ENCODE results near the gene MED9. TPM values are rescaled to one million over a fixed set of nuclear protein-coding genes. Genes with fewer than 3 reads are reported as not detected.

The MED9 gene
- total RNA-seq, 1 experiment from 2014 or later, result 10.5 TPM

DNA sequence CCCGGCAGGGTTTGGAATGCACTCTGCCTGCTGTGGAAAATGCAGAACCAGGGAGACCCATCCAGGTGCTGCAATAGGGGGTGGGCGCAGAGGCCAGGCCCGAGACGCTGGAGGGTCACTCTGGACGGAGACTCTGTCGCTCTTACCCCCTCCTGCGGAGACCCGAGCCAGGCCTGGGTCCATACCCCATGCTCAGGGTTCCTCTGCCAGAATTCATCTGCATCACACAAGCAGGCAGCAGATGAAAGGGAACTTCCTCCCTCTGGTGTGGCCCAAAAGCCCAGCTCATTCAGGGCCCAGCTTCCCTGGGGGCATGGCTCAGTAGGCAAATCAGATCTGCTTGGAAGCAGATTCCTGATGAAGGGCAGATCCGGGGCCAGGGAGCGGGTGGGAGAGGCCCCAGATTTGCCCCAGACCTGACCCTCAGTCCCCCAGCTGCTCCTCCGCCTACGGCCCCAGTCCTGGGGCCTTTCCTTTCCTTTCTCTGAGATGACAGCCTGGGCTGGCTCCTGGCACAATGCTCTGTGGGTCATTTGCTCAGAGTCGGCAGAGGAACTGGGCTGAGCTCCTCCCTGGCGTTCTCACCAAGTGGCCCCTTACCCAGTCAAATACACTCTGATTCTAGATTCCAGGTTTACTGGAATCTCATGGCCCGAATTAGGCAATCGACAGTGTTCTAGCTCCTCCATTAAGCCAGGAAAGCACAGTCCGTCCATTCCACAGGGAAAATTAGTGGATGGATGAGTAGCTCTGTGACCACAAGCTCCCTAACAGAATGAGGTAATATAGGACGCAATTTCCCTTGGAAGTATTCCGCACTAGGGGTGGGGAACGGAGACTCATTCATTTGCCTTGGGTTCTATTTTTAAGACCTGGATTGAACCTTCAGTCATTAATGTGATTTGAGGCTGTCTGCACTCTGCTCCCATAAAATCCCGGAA lies 38.5 kb downstream of the MED9 start:
- DNase-seq (ENCODE audit: low spot score), result no peak

DNA sequence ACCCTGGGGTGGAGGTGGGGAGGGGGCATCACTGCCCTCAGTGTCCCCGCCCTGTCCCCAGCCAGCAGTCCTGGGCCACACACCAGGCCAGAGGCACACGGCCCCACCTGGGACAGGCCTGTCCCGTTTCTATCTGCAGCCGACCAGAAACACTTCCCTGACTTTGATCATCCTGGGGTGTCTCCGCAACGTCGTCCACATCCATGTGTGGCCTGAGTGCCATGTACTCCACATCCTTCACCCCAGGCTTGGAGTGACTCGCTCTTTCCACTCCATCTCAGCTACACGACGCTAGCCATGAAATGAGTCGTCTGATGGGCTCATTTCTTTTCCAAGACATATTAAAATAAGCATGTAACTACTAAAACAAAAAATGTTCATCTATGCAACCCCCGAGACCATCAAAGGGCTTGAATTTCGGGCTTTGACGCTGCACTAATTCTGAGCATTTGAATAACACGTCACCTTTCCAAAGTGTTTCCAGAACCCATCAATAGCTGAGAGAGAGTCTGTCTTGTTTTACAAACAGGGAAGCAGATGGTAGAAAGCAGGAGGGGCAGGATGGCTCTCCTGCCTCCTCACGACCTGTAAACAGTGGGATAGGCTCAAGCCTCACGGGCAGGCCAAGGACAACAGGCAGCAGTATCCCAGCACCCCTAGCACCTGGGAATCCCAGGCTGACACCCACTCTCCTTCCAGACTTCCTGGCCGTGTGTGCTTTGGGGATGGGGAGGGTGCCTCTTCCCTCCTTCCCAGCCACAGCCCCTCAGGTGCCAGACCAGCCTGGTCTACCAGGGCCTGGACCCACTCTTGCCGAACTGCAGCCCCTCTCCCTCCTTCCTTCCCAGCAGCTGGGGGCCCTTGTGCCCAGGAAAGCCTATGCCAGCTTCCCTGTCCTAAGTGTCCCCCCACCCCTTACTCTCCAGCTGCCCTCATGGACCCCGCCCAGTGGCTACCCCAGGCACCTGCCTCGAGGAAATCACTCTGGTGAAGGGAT lies 39.4 kb downstream of the MED9 start:
- no peak for DNase-seq (ENCODE audit: low spot score)

DNA sequence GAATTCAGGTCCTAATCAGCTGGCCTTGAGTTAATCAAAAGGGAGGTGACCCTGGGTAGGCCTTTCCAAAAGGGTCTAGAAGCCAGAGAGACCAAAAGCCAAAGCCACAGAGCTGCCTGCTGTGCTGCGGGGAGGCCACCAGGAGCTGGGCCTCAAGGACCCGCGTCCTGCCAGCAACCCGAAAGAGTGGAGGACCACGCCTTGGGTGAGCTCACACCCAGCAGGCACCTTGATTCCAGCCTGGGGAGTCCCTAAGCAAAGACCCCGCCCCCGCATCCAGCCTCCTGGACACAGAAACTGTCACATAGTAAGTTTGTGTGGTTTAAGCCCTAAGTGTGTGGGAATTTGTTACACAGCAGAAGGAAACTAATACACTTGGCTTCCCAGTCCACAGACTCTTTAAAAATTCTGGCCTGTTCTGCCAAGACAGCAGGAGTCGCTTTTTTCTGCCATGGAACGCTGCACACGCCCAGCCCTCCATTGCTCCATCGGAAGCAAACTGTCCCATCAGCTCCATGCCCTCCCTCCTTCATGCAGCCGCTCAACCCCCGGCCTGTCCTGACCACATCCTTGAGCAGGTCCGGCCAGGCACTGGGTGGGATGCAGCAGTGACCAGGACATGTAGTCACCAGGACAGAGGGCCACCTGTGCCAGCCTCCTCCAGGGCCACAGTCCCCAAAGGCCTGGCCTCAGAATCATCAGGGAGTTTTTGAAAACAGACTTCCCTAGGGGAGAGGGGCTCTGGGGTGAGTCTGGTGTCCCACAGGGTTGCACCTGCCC lies 40.3 kb downstream of the MED9 start:
- DNase-seq (ENCODE audit: low spot score), result no peak

DNA sequence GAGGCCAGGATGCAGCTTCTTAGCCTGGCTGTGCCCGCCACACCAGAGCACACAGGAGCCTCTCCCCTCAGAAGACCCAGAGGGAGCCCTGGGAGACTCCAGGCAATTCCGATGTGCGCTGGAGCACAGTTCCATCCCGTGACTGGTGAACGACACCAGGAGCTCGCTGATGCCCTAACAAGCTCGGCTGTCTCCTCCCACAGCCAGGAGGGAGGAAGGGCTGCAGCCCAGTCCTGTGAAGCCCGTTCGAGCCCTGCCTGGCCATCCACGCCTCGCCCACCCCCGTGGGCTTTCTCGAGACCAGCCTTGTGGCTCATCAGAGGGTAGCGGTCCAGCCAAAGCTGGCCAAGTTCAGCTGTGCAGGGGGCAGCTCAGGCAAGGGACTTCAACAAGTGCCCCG lies 41.2 kb downstream of the MED9 start:
- DNase-seq (ENCODE audit: low spot score), result no peak

DNA sequence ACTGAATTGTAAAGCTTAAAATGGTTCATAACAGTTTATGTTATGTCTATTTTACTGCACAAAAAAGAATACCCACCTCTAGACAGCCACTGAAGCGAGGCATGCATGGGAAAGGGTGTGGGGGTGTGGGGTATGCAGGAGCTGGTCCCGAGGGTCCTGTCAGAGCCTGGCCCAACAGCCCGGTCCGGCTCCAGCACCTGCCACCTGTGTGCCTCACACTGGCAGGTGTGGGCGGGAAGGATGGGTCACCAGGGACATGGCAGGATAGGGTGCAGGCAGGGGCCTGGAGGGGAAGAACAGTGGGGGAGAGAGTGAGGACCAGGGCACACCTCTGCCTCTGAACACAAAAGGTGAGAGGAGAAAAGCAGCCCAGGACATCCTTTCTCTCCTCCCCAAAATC lies 42.2 kb downstream of the MED9 start:
- no peak for DNase-seq (ENCODE audit: low spot score)

DNA sequence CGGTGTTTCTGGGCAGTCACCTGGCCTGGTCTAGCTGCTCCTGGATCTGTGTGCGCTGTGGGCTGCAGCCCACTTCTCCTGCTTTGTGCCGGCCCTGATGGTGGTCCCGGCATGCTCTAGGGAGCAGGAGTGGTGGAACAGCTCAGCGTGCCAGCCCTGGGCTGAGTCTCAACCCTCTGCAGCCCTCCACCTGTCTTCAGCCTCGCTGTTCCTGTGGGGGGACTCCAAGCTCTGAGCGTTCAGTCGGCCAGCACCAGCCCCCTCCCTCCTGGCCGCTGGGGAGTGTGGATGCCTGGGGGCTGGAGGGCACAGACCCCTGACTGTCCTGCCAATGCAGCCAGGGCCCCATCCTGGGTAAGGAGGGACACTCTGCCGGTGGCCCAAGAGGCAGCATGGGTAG lies 43.1 kb downstream of the MED9 start:
- DNase-seq (ENCODE audit: low spot score), result no peak

DNA sequence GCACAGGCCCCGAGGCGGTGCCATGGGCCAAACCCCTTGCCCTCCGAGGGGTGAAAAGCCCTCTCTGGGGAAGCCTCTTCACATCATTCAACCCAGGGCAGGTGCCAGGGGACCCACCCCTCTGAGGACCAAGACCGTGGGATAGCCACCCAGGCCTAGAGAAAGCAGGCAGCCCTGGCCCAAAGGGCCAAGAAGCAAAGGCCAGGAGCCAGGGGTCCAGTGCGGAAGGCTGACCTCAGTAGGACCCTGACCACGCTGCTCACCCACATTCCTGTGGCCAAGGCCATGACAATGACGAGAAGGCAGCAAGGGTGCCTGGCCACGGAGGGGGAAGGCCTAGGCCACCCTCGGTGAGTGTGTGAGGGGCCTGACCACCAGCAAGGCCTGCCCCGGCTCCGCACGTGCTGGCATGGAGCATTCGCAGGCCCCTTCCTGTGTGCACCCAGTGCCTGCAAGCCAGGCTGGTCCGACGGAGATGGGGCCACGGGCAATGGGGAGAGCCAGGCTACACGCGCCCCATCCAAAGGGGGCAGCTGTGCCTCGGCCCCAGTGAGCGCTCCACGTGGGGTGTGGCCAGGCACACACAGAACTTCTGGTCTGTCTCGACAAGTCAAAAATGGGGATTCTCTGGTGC lies 43.9 kb downstream of the MED9 start:
- DNase-seq (ENCODE audit: low spot score), result no peak

DNA sequence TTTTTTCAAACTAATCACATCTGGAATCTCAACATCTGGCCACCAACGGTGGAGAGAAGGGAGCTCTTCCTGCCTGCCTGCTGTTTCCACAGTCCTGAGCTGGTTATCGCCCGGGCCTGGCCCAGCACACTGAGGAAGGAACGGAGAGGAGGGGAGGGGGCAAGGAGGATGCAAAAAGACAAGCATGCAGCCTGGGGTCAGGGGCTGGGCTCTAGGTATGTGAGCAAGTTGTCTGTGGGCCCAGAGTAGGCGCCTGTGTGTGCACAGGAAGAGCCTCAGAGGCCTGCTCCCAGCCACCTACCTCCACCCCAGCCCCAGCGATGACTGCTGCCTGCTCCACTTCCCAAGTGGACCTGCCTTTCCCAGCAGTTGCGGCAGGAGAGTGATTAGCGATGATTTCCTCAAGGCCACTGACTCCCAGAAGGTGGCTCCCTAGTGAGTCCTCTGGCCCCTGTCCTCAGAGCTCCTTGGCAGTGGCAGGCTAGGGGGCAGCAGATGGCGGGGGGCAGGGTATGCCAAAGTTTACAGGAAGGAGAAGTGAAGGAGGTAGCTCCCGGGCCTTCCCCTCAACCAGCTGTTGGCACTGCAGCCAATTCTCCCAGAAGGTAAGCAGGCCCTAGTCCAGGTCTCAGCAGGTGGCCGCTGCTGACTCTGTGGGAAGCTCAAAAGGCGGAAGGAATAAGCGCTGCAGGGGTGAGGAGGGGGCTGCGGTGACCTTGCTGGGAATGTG lies 46.4 kb downstream of the MED9 start:
- no peak for DNase-seq (ENCODE audit: low spot score)

DNA sequence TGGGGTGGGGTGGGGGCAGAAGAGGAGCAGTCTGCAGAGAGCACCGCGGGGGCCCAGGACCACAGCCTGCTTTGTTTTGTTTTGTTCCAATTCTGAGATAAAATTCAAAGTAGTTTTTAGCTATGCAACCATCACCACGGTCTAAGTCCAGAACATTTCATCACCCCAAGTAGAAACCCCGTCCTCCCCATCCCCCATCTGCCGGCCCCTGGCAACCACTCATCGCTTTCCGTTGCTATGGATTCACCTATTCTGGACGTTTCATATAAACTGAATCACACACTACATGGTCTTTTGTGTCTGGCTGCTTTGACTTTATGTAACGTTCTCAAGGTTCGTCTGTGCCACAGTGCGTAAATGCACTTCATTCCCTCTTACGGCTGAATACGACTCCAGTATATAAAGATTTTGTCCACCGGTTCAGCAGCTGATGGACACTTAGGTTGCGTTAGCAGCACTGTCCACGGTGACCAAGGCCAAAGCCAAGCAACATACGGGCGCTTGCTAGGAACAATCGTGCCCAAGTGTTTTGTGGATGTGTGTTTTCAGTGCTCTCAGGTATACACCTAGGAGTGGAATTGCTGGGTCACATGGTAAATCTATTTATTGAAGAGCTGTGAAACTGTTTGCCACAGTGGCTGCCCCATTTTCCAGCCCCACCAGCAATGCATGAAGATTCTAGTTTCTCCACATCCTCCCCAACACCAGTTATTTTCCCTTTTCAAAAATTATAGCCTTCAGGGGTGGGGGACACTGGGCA lies 47.1 kb downstream of the MED9 start:
- DNase-seq (ENCODE audit: low spot score), result no peak

DNA sequence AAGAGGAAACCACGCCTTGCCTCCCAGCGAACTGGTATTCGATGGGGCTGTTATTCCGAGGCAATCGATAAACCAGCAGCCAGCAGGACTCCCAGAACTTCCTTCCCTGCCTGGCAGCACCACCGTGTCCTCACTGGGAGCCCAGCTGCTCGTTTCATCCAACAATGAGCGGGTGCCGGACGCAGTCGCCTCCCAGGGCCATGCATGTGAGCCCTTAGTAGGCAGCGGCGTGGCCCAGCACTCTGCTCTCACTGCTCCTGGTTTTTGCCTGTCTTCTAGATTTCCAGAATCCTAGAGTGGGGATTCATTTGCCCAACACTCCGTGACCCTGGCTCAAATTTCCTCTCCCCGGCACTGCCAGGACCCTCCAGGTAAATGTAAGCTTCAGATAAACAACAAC lies 48.5 kb downstream of the MED9 start:
- no peak for DNase-seq (ENCODE audit: low spot score)

DNA sequence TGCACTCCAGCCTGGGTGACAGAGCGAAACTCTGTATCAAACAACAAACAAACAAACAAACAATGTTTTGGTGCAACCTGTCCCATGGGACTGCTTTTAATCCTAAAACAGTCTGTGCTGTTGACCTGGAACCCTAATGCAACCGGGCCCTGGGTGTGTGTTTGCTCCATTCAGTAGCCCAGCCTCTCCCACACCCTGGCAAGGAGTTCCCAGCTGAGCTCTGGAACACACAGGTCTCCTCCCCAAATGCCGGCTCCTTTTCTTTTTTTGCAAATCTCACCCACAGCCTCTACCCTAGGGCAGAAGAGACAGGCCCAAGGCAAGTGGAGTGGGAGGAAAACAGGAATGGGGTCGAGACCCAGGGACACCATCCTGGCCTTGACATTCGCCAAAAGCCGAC lies 49.2 kb downstream of the MED9 start:
- no peak for DNase-seq (ENCODE audit: low spot score)

DNA sequence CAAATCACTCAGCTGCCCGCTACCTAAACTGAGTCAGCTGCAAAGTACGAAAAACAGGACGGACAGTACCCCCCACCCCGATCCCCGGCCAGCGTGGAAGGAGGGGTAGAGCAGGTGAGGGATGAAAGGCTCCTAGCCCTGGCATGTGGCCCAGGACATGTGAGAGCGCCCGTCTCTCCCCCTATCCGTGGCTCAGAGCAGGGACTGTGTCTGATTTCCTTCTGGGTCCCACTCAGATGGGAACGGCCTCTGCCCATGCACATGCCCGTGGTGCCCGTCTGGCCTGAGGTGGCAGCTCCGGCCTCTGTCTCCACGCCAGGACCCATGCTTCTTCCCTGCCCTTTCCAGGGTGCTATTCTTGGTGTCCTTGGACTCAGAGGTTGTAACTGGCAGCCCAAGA lies 49.6 kb downstream of the MED9 start:
- DNase-seq (ENCODE audit: low spot score), result no peak

DNA sequence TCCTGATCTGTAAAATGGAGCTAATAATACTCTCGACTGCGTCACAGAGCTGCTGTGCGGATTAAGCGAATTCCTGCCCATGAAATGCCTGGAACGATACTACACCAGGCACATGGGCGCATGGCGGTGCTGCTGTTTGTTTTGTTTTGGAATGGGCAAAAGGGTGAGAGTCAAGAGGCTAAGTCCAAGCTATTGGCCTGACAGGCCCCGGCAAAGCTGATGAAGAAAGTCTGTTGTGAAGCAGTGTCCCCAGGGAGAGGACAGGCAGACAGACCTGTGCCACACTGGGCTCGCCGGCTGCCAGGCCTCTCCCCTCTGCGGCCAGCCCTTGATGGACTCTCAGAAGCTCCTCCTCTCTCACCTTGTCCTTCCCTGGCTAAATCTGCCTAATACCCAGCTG lies 50.7 kb downstream of the MED9 start:
- DNase-seq (ENCODE audit: low spot score), result no peak

DNA sequence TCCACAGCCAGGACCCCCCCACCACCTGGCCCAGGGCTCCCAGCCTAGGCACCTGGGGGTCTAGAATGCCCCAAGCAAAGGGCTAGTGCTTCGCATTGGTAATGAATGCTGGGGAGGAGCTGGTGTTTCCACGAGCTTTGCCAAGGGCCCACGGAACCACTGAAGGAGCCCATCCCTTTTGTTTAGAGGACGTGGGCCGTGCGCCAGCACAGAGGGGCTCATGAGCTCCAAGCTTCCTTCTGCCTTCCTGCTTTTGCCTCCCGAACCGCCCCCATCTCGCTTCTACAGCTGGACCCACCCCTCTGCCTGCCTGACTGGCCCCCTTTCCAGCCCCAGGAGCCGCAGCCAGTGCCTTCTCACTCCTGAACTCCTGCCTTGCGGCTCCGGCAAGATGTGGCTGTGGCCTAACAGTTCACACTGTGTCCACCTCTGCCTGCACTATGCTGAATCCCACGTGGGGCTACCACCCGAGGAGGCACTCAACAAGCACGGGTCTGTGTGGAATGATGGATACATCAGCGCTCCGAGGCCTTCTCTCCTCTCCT lies 51.2 kb downstream of the MED9 start:
- DNase-seq (ENCODE audit: low spot score), result no peak

DNA sequence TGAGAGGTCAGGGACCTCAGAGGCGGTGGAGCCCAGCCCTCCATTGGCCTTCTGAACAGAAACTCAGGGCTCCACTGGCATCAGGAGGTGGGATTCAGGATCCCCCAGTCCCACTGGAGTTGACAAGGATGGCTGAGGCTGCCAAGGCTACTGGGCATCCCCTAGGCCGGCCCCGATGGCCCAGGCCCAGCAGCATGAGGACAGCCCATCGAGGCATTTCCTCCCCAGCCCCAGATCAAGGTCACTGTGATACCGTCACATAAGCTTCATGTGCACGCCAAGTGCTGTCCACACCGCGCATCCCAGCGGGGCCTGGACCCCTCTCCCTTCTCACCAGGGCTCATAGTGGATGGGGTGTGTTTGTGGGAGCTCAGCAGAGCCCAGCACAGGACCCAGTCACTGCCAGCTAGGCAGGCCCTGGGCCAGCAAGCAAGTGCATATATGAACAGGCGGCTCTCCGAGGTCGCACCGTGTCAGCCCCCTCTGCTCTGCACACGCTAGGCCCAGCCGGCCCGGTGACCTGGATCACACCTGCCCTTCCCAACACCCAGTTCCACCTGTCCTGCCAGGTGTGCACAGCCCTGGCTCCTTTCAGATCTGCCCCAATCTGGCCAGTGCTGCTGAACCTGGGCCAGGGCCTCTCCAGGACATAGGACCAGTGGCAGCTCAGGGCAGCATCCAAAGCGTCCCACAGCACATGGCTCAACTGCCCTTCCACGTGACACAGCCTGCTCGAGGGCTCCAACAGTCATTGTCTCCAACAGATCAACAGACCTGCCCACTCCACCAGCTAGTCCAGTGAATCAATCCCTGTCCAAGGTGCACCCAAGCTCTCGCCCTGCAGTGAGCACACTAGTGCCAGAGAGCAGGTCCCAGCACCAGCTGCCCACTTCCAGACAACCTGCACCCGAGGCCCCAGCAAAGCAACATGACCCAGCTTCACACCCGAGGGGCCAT lies 52.2 kb downstream of the MED9 start:
- DNase-seq (ENCODE audit: low spot score), result no peak

DNA sequence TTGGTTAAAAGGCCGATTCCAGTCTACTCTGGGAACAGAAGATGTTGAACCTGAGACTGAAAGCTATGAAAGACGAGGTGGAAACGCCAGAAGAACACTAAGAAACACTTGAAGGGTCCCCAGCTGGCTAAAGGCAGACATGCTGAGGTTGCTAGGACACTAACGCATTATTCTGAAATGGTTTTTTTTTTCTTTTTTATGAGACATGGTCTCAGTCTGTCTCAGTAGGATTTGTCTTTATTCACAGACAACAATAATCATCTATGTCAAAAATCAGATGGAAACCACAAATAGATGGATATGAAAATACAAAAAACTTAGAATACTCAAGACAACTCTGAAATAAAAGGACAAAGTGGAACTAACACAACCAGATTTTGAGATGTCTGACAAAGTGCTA lies 54.4 kb downstream of the MED9 start:
- DNase-seq (ENCODE audit: low spot score), result no peak

DNA sequence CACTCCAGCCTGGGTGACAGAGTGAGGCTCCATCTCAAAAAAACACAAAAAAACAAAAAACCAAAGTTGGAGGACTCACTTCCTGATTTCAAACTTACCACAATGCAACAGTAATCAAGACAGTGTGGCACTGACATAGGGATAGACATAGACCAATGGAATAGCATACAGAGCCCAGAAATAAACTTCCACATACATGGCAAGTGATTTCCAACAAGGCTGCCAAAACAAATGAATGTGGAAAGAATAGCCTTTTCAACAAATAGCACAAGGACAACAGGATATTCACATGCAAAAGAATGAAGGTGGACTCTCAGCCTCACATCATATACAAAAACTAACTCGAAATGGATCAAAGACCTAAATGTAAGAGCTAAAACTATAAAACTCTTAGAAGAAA lies 56.2 kb downstream of the MED9 start:
- no peak for DNase-seq (ENCODE audit: low spot score)

DNA sequence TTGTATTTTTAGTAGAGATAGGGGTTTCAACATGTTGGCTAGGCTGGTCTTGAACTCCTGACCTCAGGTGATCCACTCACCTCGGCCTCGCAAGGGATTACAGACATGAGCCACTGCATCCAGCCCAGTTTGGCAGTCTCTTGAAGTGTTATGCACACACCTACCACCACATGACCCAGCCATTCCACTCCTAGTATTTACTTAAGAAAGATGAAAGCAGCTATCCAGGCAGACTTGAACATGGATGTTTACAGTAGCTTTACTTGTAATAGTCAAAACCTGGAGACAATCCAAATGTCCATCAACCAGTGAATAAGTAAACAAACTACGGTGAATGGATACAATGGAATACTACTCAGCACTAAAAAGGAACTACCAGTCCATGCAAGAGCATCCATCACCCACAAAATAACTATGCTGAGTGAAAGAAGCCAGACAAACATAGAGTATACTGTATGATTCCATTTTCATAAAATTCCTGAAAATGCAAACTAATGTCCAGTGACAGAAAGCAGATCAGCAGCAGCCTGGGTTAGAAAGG lies 57.2 kb downstream of the MED9 start:
- peak; percentile 48 for DNase-seq (ENCODE audit: low spot score)

All from HT-29 (cell line).